NOMO-1 (cell line): ENCODE results near the gene PPIE.

ENCODE experiments used
- DNase-seq, 2 experiments: peaks; one replicate each; lab custom pipeline; 2025; ENCODE audit not compliant: unreplicated experiment in 2 of 2; lab: John Stamatoyannopoulos, UW

PPIE gene

DNA sequence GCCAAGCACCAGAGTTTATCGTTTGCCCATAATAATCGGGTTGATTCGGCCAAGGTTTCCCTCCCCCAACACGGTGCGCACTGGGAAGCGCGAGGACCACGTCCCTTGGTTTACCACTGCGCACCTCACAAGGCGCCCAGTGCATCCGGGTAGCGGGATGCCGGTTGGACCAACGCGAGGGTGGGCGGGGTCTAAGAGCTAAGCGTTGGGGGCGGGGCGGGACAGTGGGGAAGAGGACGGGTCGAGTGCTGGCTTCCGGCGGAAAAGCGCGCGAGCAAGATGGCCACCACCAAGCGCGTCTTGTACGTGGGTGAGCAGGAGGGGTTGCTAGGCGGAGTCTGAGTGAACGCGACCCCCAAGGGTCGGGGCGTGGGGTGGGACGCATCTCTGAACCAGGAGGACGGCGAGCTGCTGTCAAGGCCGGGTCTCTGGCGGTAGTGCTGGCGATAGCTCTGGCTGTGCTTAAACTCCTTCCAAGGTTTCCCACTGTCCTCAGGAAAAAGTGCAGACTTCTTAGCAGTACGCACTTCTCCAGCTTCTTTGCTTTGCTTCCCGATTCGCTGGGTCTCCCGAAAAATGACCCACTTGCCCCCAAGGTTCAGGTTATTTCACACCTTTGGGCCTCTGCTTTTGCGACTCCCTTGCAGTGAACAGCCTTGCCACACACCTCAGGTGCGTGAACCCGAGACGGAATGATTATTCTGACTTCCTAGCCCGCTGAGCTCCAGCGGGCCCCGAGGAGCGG is at the start of gene PPIE:
TSS of gene PPIE (plus strand) at position 261 of the 745 bp plus-strand sequence. CDS start at position 280, 19 bp downstream.
- peak; percentile 90 to 93 for DNase-seq

- no peak for DNase-seq
These were observed 49.5 kb upstream of the PPIE start for GRCh38 chr1:39689214-39689613.

DNA sequence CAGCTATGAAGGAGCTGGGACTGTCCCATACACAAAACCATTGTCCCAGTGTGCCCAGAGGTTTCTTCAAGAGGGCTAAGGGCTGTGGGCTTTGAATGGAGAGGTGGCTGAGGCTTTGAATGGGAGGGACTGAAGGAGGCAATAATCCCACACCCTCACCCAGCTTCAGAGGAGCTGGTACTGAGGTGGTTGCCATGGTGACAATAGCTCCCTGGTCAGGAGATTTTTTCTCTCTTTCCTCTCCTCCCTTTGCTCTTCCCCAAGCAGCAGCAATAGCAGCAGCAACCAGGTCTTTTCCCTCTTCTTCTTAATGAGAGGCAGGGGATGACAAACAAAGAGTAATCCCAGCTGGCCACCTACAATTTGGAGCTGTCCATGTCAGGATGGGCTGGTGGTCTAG is 49.0 kb upstream of the PPIE start:
- no peak for DNase-seq

DNA sequence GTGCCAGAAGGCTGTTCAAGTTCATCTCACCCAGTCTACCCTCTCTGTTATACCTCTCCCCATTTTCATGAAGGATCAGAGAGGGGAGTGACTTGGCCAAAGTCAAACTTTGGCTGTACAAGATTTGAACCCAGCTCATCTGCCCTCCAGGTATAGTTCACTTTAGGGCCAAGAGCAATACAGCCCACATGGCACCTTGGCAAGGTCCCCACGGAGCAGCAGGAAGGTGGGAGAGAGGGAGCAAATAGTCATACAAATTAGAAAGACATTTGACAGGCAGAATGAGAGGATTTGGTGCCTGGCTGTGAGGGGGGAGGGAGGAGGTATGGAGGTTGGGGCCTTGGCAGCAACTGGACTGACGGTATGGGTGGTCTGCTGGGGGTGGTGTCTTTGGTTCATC is 48.5 kb upstream of the PPIE start:
- no peak for DNase-seq

DNA sequence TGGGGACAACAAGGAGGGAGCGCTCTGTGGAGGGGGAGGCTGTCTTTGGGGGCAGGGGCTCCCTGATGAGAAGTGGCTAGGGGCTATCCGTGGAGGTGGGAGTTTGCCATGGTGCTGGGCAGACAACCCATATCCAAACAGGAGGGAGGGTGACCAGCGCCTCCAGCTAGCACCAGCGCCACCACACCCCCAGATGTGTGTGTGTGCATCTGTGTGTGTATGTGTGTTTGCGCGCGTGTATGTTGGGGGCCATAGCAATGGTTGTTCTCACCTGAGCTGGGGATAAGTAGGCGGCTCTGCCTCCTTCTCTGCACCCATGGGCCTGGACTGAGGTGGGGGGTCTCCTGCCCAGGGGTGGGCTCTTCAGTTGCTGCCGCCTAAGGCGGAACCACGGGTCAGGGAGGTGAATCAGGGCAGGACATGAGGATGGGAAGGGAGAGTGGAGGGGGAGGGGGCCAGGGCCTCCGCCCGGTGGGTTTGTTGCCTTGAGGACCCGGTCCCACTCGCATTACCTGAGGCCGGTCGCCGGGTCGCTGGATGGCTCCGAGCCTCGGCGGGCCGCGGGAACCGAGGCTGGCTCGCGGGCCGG is 47.8 kb upstream of the PPIE start:
- no peak for DNase-seq

- peak; percentile 83 to 84 for DNase-seq
These were observed 47.1 kb upstream of the PPIE start, which contains the start of gene HPCAL4 for GRCh38 chr1:39691383-39692151. TSS of gene HPCAL4 (minus strand) at chr1:39691433. CDS start at chr1:39684603, 6,830 bp downstream.

DNA sequence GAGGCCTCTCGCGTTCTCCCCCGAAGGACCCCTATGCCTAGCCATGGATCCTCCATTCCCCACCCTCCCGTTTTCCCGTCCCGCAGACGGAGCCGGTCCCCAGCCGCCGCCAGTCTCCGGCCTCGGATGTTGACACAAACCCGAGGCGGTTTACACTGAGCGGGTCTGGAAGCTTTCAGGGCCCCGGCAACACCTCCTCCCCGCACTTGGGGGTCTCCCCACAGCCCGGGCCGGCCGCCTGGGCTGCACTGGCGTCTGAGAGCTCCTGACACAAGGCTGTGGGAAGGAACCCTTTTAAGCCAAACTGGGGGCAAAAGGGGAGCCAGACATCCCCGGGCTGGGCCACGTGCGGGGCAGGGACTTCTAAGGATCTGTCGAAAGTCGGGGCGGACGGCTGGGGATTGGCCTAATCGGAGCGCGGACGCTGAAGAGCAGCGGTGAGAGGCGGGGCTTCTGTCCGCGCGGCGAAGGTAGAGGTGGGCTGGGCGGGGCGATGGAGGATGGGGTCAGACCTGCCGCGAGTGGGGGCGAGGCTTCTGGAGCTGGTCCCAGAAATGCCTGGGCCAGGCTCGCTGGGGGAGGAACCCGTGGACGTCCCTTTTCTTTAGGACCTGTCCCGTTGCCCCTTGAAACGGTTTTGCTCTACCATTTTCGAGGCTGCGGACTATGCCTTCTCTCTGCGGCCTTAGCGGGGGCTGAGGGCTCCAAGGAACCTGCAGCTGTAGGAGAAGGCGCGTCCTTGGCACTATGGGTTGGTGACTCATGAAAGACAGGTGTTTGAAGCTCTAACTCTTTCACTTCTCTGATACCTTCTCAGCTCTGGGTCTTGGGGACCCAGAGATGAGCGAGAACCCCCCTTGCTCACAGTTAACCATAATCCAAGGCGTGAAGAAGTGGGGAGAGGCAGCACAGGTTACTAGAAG is 46.3 kb upstream of the PPIE start:
- no peak for DNase-seq

DNA sequence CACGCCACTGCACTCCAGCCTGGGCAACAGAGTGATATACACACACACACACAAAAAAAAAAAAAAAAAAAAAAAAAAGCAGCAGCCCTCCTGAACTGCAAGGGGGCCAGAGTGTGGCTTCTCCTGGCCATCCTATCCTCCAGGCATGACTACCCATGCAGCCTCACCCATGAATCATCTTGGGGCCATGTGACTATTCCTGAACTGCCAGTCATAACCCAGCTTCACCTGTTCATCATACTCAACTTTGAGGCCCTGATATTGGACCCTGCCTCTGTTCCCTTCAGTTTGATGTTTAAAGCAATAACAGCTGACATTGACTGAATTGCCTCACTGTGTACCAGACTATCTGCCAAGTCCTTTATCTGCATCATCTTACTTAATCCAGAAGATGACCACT is 44.7 kb upstream of the PPIE start:
- DNase-seq: no peak

GRCh38 chr1:39695016-39695415 is 43.7 kb upstream of the PPIE start:
- DNase-seq: no peak

- no peak for DNase-seq
These were observed 42.2 kb upstream of the PPIE start for GRCh38 chr1:39696448-39696847.

DNA sequence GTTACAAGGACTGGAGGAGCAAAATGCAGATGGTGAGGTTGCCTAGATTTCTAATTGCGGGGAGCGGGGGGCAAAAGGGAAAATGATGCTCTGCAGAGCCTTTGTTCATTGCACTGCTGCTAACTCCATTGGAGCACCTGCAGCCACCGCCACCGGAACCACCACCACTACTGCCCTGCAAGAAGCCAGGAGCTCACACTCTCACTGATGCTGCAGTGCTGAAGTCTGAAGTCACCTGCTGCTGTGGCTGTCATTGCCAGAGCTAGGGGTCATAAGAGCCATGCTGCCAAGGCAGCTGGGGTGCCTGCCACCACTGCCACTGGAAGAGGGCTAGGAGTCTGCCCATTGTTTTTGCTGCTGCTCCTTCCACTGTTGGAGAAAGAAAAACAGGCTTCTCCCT is 40.1 kb upstream of the PPIE start:
- DNase-seq: no peak

DNA sequence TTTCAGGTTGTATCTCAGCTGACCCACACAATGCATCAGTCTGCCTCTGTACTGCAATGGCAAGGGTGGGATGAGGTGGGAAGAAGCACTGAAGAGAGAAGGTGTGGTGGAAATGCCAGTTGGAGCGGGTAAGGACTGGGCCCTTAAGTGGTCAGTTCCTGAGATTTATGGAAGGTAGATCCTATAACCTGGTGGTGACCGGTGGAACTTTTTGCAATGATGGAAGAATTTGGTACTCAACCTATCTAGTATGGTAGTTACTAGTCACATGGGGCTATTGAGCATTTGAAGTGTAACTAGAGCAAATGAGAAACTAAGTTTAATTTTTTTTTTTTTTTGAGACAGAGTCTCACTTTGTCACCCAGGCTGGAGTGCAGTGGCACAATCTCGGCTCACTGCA is 39.3 kb upstream of the PPIE start:
- no peak for DNase-seq

GRCh38 chr1:39700348-39700747 is 38.3 kb upstream of the PPIE start:
- DNase-seq: no peak

DNA sequence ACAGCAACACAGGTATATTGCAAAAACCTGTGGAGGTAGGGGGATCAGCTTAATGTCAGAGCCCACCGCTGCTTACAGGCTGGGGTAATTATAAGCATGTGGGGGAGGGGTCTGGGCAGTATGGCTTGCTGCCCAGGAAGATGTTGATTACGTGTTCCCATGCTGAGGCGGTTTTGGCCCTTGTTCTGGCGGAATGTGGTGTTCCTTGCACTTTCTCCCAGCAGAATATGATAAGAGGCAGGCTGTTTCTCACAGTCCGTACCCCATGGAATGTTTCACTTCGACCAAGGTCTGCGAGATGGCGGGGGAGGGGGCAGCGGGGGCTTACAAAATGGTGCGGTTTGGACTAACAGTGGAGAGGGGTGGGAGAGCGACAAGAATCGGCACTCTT is 37.6 kb upstream of the PPIE start:
- no peak for DNase-seq

- no peak for DNase-seq
These were observed 33.9 kb upstream of the PPIE start for GRCh38 chr1:39704757-39705156.

DNA sequence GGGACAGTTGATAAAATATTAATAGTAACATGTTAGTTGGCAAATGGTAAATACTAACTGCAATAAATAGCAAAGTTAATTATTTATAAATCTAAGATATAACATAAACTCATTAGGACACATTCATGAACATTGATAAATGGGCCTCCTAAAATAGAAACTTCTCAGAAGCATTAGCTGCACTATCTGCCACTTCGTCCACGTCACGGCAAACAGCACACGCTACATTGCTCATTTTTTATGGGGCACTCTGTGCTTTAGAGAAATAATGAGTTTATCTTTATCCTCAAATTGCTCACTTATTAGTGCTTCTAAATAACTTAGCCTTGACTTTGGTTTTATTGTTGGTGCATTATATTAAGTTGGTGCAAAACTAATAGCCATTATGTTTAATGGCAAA is 31.2 kb upstream of the PPIE start:
- no peak for DNase-seq

DNA sequence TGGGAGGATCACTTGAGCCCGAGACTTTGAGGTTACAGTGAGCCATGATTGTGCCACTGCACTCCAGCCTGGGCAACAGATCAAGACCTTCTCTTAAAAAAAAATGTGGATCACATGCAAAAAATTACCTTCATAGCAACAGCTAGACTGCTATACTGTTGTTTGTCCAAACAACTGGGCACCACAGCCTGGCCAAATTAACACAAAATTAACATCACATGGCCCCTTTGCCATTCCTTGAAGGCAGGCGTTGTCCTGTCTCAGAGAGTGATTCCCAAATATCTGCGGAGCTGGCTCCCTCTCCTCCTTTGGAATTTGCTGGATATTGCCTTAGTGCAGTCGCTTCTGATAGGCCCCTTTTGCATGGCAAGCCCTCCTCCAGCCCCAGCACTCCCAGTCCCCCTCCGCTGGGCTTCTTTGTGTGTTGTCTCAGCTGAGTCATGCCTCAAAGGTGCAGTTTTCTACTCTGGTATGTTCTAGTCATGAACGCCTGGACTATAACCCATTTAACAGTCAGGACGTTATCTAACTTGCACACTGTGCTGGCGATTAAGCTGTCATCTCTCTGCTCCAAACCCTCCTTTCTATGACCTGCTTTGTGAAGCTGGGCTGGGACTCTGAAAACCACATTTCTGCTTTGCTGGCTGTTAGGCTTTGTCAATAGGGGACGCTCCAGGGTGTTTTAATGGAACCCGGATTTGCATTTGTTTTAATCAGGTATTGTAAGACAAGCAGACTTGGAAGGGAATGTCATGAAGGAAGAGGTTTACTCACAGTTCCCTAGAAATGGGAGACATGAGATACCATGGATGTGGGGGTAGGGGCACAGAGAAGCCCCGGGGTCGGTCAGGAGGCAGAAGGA is 27.3 kb upstream of the PPIE start:
- no peak for DNase-seq

DNA sequence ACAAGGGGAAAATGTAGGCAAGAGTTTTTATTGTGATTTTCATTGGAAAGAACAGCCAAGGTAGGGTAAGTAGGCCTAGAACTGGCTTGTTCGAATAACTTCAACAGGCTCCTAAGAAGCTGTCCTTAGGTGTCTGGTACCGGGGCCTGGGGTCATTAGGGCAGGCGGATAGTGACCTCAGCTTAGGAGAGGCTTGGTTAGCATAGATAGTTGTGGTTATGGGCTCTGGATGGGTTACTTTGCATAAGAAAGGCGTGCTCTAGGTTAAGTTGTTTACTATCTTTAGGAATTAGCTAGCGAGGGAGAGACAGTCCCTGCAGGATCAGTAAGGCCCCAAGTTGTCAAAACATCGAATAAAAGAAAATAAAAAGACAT is 26.7 kb upstream of the PPIE start:
- DNase-seq: no peak

GRCh38 chr1:39713557-39713956 is 25.1 kb upstream of the PPIE start:
- no peak for DNase-seq

DNA sequence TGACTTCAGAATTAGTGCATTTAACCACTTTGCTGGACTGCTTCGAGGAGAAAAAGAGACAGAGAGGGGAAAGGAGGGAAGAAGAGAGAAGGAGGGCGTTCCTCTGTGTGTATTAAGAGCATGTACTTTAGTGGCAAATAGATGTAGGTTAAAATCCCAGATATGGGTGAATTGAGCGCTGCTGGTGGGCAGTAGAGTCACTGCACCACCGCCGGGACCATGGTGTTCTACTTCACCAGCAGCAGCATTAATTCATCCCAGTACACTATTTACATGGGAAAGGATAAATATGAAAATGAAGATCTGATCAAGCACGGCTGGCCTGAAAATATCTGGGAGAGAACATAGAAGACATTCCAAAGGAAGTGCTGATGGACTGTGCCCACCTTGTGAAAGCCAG is 20.9 kb upstream of the PPIE start:
- DNase-seq: no peak
